HG02763 (cell line): ENCODE data around the gene GALNT3.

ENCODE experiments used
- ATAC-seq: cut with Tn5 transposase; IDR thresholded peaks from one replicate; pipeline ENCODE4 v1.9.1; 2021; ENCODE audit warnings: mild to moderate bottlenecking, moderate library complexity; ENCODE audit not compliant: unreplicated experiment

Gene GALNT3

DNA sequence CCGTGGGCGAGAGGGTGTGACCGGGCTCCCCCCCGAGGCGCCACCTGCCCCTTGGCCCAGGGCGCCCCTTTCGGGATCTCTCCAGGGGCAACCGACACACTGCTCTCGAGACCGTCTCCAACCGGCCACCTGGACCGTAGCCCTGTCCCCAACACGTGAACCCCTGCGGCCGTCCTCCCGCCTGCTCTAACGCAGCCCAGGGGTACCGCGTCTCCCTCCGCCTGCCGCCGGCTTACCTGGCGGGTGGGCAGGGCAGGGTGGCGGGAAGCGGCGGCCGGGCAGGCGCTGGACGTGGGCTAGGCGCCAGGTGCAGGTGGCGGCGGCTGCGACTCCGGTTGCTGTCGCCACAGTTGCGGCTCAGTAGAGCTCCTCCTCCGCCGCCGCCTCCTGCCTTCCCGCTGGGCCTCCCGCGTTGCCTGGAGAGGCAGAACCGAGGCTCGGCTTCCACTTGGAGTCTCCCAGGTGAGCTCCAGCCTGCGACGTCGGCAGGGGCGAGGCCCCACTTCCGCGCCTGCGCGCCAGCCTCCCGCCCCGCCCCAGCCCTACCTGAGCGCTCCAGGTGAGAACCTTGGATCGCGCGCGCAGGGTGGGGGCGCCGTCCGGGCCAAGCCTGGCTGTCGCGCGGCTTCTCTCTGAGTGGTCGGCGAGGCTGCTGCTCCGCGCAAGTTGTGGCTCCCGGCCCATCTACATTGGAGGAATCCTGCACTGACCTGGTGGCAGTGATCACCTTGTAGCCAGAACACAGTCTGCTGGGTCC, at the start of gene GALNT3:
TSS of gene GALNT3 (minus strand) at position 469 of the 757 bp plus-strand sequence. CDS start 23,547 bp downstream, outside the sequence.
- peak; percentile 30 for ATAC-seq

DNA sequence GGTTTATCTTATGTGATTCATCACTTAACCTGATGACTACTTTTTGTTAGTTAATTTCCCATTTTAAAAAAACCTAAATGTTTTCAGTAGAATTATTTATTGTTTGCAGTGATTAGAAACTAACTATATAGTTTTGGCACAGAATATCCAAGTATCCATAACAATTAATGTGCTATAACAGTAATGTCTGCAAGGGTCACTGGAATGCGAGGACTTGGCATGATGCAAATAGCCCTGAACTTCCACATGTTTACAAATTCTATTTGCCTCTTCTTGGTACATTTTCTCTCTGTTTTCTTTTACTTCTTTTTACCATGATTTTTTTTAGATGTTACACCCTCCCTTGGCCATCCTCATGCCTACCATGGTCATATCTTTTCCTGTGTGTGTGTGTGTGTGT, 49.3 kb upstream of the GALNT3 start:
- no peak for ATAC-seq

DNA sequence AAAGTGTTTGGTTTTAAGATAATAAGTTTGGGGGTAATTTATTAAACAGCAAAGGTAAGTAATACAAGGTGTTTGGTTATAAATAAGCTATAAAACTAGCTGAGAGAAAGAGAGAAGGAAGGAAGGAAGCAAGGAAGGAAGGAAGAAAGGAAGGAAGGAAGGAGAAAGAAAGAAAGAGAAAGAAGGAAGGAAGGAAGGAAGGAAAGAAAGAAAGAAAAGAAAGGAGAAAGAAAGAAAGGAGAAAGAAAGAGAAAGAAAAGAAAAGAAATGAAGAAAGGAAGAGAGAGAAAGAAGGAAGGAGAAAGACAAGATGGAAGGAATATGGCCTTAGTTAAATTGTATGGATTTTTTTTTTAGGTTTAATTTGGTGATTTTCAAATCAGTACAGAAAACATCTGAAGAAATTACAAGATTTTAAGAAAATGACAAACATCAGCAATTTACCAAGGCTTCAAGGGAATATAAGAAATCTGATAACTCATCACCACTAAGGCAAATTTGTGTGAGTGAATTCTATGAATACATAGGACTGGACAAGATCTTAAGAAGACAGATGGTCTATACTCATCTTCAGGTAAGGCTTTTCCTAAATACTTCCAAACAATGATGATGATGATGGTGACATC, 46.4 kb upstream of the GALNT3 start:
- no peak for ATAC-seq

GRCh38 chr2:165839610-165840009, 45.6 kb upstream of the GALNT3 start:
- no peak for ATAC-seq

DNA sequence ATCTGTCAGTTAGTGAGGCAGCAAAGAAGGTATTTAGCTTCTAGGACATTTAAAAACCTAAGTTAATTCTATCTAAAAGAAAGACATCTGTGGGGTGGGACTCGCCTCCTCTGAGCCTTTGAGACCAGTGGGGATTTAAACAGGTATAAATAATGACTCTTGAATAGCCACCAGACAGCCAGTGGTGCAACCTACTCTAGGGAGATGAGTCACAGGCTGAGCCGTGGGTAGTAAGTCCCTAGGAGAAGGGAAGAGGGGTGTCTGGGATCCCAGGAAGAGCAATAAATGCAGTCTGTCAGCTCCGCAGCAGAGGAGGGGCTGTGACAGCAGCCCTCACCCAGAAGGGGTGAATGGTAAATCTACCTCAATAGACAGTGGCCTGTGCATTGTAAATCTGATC, 43.1 kb upstream of the GALNT3 start:
- ATAC-seq, result no peak

DNA sequence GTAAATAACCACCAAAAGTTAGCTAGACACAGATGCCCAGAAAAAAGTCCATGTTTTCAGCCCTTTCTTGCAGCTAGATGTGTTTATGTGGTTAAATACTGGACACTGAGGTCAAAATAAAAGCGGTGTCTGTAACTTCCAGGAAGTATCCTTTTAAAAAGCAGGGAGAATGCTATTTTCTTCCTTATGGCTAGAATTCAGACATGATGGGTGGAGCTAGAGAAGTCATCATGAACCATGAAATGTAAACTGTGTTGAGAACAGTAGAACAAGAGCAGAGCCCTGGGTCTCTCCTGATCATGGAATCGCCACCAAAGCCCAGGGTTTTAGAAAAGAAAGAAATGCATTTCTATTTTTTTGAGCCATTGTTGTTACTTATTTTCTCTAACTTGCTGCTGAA, 41.3 kb upstream of the GALNT3 start:
- ATAC-seq, result no peak

DNA sequence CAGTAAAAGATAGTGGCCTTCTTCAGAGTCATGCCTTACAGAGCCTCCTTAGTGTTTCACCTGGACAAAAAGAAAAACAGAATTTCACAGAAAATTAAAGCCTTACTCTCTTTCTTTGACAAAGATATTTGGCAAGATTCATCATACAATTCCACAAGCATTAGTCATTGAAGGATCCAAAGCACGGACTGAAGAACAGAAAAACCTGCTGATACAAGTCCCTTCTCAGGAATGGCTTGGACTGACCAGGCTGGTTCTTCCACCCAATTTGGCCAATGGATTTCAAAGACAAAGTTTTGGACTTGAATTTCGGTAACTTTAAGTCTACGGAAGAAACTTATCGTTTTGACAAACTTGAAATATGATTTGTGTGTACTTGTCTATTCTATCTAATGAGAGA, 39.1 kb upstream of the GALNT3 start:
- no peak for ATAC-seq

DNA sequence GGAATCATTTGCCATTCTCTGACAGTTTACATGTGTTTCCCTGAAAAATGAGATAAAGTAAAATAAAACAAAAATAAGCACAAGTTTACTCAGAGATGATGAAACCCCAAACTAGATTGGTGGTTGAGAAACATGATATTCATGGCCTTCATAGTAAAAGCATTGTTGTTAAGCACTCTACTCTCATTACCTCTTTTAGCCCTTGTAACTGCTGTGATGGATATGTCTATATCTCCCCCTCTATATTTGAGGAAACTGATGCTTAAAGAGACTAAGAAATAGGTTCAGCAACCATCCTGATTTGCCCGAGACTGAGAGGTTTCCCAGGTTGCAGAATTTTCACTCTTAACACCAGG, 33.9 kb upstream of the GALNT3 start:
- ATAC-seq, result no peak

- no peak for ATAC-seq
Measured at GRCh38 chr2:165827016-165827920, 33.2 kb upstream of the GALNT3 start.

- no peak for ATAC-seq
Measured at GRCh38 chr2:165825041-165825440, 31.0 kb upstream of the GALNT3 start.

DNA sequence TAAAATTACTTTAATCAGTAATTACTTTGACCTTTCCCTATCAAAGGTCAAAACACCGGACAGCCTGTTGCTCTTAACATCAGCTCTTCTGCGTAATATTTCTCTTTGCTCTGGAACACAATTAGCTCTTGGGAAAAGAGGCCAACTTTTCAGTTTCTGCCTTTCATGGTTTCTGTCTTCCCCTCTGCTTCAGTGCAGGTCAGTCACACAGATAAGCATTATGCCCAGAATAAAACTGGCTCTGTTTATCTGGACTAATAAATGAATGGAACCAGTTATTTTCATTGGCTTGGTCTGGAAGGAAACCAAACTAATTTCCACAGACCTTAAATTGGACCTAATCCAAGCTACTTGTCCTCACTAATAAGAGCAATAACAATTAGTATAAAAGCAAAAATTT, 26.2 kb upstream of the GALNT3 start:
- no peak for ATAC-seq

DNA sequence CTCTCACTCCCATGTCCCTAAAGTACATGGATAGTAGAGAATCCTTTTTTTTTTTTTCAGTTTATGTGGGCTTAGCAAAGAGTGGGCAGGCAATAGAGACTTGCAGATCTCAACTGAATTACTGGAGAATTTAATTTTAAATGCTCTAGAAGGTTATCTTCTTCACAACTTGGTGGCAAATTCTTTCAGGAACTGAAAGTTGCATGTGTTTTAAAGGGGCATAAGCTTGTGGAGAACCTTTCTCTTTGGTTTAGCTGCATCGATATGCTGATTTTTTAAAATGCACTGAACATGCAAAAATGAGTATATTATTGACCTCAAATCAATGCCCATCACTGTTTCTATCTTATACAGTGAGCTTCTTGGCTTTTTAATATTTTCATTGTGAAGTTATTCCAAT, 24.9 kb upstream of the GALNT3 start:
- no peak for ATAC-seq

DNA sequence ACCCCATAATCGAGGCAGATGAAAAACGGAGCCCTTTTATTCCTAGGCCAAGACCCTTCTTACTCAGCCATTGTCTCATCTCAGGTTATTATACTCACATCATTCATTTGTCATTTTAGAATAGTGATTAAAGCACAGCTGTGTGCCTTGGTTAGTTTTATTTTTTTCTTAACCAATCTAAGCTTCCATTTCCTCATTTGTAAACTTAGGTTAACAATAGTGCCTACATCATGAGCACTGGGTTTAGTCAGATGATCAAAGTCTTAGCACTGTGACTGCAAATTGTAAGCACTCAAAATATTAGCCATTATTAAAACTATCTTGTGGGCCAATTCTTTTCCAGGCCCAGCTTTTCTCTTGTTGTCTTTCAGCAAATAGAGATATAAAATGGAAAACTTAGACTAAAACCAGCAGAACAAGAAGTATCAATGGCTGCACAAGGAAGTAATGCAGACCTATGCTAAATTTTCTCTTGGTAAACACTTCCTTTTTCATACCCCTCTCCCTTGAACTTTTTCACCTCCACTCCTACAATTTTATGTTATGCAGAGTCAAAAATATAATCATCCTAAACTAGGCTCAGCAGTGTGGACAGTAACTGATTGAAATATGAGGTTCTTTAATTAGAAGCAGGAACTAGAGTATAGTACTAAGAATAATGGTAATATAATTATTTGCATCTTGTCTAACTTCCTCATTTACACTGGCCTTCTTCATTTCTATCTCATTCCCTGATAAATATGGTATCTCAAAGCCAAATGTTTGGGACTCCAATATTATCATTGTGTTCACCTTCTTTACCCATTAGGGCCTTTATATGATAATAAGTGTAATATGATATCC, 21.5 kb upstream of the GALNT3 start:
- peak; percentile 57 for ATAC-seq

DNA sequence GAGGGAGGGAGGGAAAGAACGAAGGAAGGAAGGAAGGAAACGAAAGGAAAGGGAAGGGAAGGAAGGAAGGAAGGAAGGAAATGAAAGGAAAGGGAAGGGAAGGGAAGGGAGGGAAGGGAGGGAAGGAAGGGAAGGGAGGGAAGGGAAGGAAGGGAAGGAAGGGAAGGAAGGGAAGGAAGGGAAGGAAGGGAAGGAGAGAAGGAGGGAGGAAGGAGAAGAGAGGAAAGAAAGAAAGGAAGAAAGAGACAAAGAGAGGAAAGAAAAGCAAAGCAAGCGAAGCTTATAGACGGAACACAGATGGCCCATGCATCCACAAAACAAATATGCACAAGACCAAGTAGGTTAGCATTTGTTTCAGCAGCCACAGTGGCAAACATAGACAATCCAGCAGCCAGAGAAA, 20.4 kb upstream of the GALNT3 start:
- no peak for ATAC-seq

GRCh38 chr2:165811592-165812370, 17.7 kb upstream of the GALNT3 start:
- ATAC-seq, result no peak

DNA sequence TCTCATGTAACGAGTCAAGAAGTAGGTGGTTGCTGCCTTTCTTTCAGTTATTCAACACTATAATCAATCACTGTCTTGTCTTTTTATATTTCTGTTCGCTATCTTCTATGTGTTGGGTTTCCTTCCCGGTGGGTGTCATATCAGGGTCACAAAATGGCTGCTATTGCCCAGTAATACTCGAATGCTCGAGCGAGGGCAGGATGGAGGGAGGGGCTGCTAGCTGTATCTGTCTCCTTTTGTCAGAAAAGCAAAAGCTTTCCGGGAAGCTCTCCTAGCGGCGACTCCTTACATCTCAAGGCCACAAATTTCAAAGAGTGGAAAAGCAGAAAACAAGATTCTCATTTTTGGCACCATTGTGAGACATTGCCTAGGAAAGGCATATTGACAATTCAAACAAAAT, 16.4 kb upstream of the GALNT3 start:
- no peak for ATAC-seq

DNA sequence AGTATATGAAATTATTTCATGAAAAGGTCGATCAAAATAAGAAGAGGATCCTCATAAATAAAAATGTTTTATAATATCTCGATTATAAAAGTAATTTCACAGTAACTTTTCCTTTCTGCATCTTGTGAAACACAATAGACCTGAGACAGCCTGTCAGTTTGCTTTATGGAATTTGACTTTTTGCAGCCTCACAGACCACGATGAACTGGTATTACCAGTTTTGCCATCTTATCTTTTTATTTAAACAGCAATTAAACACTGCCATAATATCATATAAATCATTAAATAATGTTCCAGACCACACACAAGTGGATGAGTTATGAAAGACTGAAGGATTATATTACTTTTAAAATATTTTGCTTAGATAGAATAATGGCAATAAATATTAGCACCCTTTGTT, 10.7 kb upstream of the GALNT3 start:
- ATAC-seq, result no peak

- ATAC-seq, result no peak
Measured at GRCh38 chr2:165803123-165803760, 9.2 kb upstream of the GALNT3 start.

- no peak for ATAC-seq
Measured at GRCh38 chr2:165801176-165801575, 7.1 kb upstream of the GALNT3 start.
